ENCODE results near the gene NTHL1.

The NTHL1 gene

GRCh38 chr16:2087748-2088631 lies 40.4 kb upstream of the NTHL1 start:
- H3K4me3 Mint-ChIP-seq, result no peak overlapping the region
- H3K36me3 Mint-ChIP-seq (ENCODE audit: low read depth), result no peaks in the 10 kb centered on the region
- no peaks in the 10 kb centered on the region for H3K9me3 Mint-ChIP-seq
- no peak overlapping the region for H3K27ac Mint-ChIP-seq
- no peaks in the 10 kb centered on the region for H3K4me1 Mint-ChIP-seq (ENCODE audit: low read depth)
- no peaks in the 10 kb centered on the region for H3K27me3 Mint-ChIP-seq (ENCODE audit: low read depth)

- H3K36me3 Mint-ChIP-seq (ENCODE audit: low read depth), result peaks cover 4% of the 10 kb centered on the region
- no peaks in the 10 kb centered on the region for H3K4me1 Mint-ChIP-seq (ENCODE audit: low read depth)
- H3K9me3 Mint-ChIP-seq, result no peaks in the 10 kb centered on the region
- H3K27ac Mint-ChIP-seq, result no peak overlapping the region
- no peak overlapping the region for H3K4me3 Mint-ChIP-seq
- H3K27me3 Mint-ChIP-seq (ENCODE audit: low read depth), result no peaks in the 10 kb centered on the region
Observed at GRCh38 chr16:2086812-2087747, 39.4 kb upstream of the NTHL1 start.

GRCh38 chr16:2086106-2086742 lies 38.6 kb upstream of the NTHL1 start:
- Mint-ChIP-seq H3K27ac (no peak overlapping the region), H3K27me3 (ENCODE audit: low read depth) (no peaks in the 10 kb centered on the region), H3K9me3 (no peaks in the 10 kb centered on the region), H3K4me1 (ENCODE audit: low read depth) (no peaks in the 10 kb centered on the region), H3K36me3 (ENCODE audit: low read depth) (peaks cover 4% of the 10 kb centered on the region), H3K4me3 (no peak overlapping the region)

GRCh38 chr16:2085669-2086068 lies 38.0 kb upstream of the NTHL1 start:
- no peak overlapping the region for H3K27ac Mint-ChIP-seq
- H3K9me3 Mint-ChIP-seq, result no peaks in the 10 kb centered on the region
- H3K36me3 Mint-ChIP-seq (ENCODE audit: low read depth), result peaks cover 4% of the 10 kb centered on the region
- no peak overlapping the region for H3K4me3 Mint-ChIP-seq
- no peaks in the 10 kb centered on the region for H3K4me1 Mint-ChIP-seq (ENCODE audit: low read depth)
- no peaks in the 10 kb centered on the region for H3K27me3 Mint-ChIP-seq (ENCODE audit: low read depth)

GRCh38 chr16:2084895-2085625 lies 37.4 kb upstream of the NTHL1 start:
- Mint-ChIP-seq H3K4me3 (no peak overlapping the region), H3K9me3 (no peaks in the 10 kb centered on the region), H3K36me3 (ENCODE audit: low read depth) (peaks cover 4% of the 10 kb centered on the region), H3K27me3 (ENCODE audit: low read depth) (no peaks in the 10 kb centered on the region), H3K4me1 (ENCODE audit: low read depth) (no peaks in the 10 kb centered on the region), H3K27ac (no peak overlapping the region)

GRCh38 chr16:2083876-2084780 lies 36.5 kb upstream of the NTHL1 start:
- Mint-ChIP-seq H3K36me3 (ENCODE audit: low read depth) (peaks cover 4% of the 10 kb centered on the region), H3K27ac (no peak overlapping the region), H3K4me1 (ENCODE audit: low read depth) (no peaks in the 10 kb centered on the region), H3K4me3 (no peak overlapping the region), H3K27me3 (ENCODE audit: low read depth) (no peaks in the 10 kb centered on the region), H3K9me3 (no peaks in the 10 kb centered on the region)

- H3K9me3 Mint-ChIP-seq, result no peaks in the 10 kb centered on the region
- H3K27me3 Mint-ChIP-seq (ENCODE audit: low read depth), result no peaks in the 10 kb centered on the region
- H3K4me3 Mint-ChIP-seq, result no peak overlapping the region
- H3K4me1 Mint-ChIP-seq (ENCODE audit: low read depth), result no peaks in the 10 kb centered on the region
- H3K27ac Mint-ChIP-seq, result no peak overlapping the region
- peaks cover 4% of the 10 kb centered on the region for H3K36me3 Mint-ChIP-seq (ENCODE audit: low read depth)
Observed at GRCh38 chr16:2083409-2083808, 35.8 kb upstream of the NTHL1 start.

GRCh38 chr16:2082983-2083364 lies 35.3 kb upstream of the NTHL1 start:
- Mint-ChIP-seq H3K9me3 (no peaks in the 10 kb centered on the region), H3K4me3 (no peak overlapping the region), H3K27me3 (ENCODE audit: low read depth) (no peaks in the 10 kb centered on the region), H3K36me3 (ENCODE audit: low read depth) (peaks cover 4% of the 10 kb centered on the region), H3K4me1 (ENCODE audit: low read depth) (no peaks in the 10 kb centered on the region), H3K27ac (no peak overlapping the region)

GRCh38 chr16:2082171-2082982 lies 34.7 kb upstream of the NTHL1 start:
- H3K9me3 Mint-ChIP-seq, result no peaks in the 10 kb centered on the region
- H3K4me3 Mint-ChIP-seq, result no peak overlapping the region
- H3K27ac Mint-ChIP-seq, result no peak overlapping the region

GRCh38 chr16:2081201-2082084 lies 33.8 kb upstream of the NTHL1 start:
- Mint-ChIP-seq H3K27me3 (ENCODE audit: low read depth) (no peaks in the 10 kb centered on the region), H3K4me3 (no peak overlapping the region), H3K9me3 (no peaks in the 10 kb centered on the region), H3K4me1 (ENCODE audit: low read depth) (no peaks in the 10 kb centered on the region), H3K27ac (no peak overlapping the region), H3K36me3 (ENCODE audit: low read depth) (peaks cover 7% of the 10 kb centered on the region)

More at GRCh38 chr16:2082171-2082982, 34.7 kb upstream of the NTHL1 start:
- H3K36me3 Mint-ChIP-seq (ENCODE audit: low read depth), result peaks cover 5% of the 10 kb centered on the region
- H3K27me3 Mint-ChIP-seq (ENCODE audit: low read depth), result no peaks in the 10 kb centered on the region
- H3K4me1 Mint-ChIP-seq (ENCODE audit: low read depth), result no peaks in the 10 kb centered on the region

- Mint-ChIP-seq H3K4me3 (no peak overlapping the region), H3K9me3 (no peaks in the 10 kb centered on the region), H3K27ac (no peak overlapping the region), H3K4me1 (ENCODE audit: low read depth) (no peaks in the 10 kb centered on the region), H3K36me3 (ENCODE audit: low read depth) (peaks cover 7% of the 10 kb centered on the region), H3K27me3 (ENCODE audit: low read depth) (no peaks in the 10 kb centered on the region)
Observed at GRCh38 chr16:2079991-2080390, 32.4 kb upstream of the NTHL1 start.

- H3K27ac Mint-ChIP-seq, result no peak overlapping the region
- H3K9me3 Mint-ChIP-seq, result no peaks in the 10 kb centered on the region
- no peaks in the 10 kb centered on the region for H3K27me3 Mint-ChIP-seq (ENCODE audit: low read depth)
- H3K36me3 Mint-ChIP-seq (ENCODE audit: low read depth), result peaks cover 10% of the 10 kb centered on the region
- no peak overlapping the region for H3K4me3 Mint-ChIP-seq
- H3K4me1 Mint-ChIP-seq (ENCODE audit: low read depth), result no peaks in the 10 kb centered on the region
Observed at GRCh38 chr16:2079311-2079800, 31.7 kb upstream of the NTHL1 start.

All from T-helper 1 cell treated with Interleukin-12 subunit alpha and Interleukin-12 subunit beta and Interleukin-4 antibody, amounts not matched to agents 30 μg/mL and 1 μg/mL, for 36 hours (primary cell).